Kidney (tissue), 14 donors: ENCODE data around the gene ARID3B. TPM values are rescaled to one million over a fixed set of nuclear protein-coding genes. Genes with fewer than 3 reads are reported as not detected.

Experiments used
- DNase-seq, 5 donors: peaks; one replicate each; pipeline ENCODE4 v3.0.0-alpha.2; 2013 to 2020
- FAIRE-seq: peaks from 2 replicates; lab custom pipeline; 2012; peaks lifted over from hg19 to GRCh38; lab: Jason Lieb, UNC
- H3K27ac ChIP-seq, 2 donors: one replicate each; pipeline ENCODE4 v1.7.0; 2013; ENCODE audit warnings: low read depth in 2 of 2, low read length in 2 of 2, inconsistent platforms in 1 of 2
- H3K27me3 ChIP-seq: one replicate; pipeline ENCODE4 v1.7.1; 2013; ENCODE audit warnings: low read length, inconsistent platforms; ENCODE audit not compliant: control insufficient read depth, insufficient read depth
- H3K36me3 ChIP-seq, 3 donors: one replicate each; pipeline versions ENCODE4 v1.7.0 to v1.7.1; 2013; ENCODE audit warnings: low read length in 3 of 3, control low read depth in 1 of 3, inconsistent platforms in 1 of 3; ENCODE audit not compliant: insufficient read depth in 3 of 3, control insufficient read depth in 2 of 3
- H3K4me1 ChIP-seq, 3 donors: one replicate each; pipeline versions ENCODE4 v1.7.0 to v1.7.1; 2013; ENCODE audit warnings: low read length in 3 of 3, inconsistent platforms in 1 of 3, low read depth in 1 of 3; ENCODE audit not compliant: control insufficient read depth in 2 of 3, insufficient read depth in 2 of 3
- H3K4me3 ChIP-seq, 3 donors: one replicate each; pipeline versions ENCODE4 v1.7.0 to v1.8.1; 2013; ENCODE audit warnings: low read length in 3 of 3, control low read depth in 1 of 3, inconsistent platforms in 1 of 3
- H3K9ac ChIP-seq, 3 donors: one replicate each; pipeline versions ENCODE4 v1.7.0 to v1.7.1; 2013; ENCODE audit warnings: low read length in 3 of 3, control low read depth in 1 of 3, inconsistent platforms in 1 of 3
- H3K9me3 ChIP-seq, 3 donors: one replicate each; pipeline versions ENCODE4 v1.7.0 to v1.7.1; 2013; ENCODE audit warnings: low read length in 3 of 3, control low read depth in 1 of 3, inconsistent platforms in 1 of 3; ENCODE audit not compliant: control insufficient read depth in 2 of 3, insufficient read depth in 1 of 3
- intact Hi-C: fragments of 100-400 bp; cut with DNase I; formaldehyde crosslinking; loops from one replicate; pipeline ENCODE4 v1.11.1; 2022
- polyA plus RNA-seq: library from polyadenylated mRNA; stranded (reverse); fragments of 350-450 nt; fragmentation: Illumina TruSeq; extraction: RNeasy Lipid Tissue Mini Kit (QIAGEN cat#74804); gene quantifications from one replicate; pipeline ENCODE4 v1.2.3, GENCODE V29; 2014; ENCODE audit warnings: low read depth, low replicate concordance; ENCODE audit not compliant: insufficient read depth
- total RNA-seq: library from RNA; stranded (reverse); fragmentation: NEBNext Ultra II Directional; extraction: Animal tissue kit (Norgen Biotek cat#: 25700); gene quantifications from one replicate; pipeline ENCODE4 v1.2.1, GENCODE V29; 2021
- TF ChIP-seq, protein P1 (sequence below): IDR thresholded peaks from 3 replicates; pipeline ENCODE4 v1.5.1; 2012; ENCODE audit warnings: mild to moderate bottlenecking, moderate library complexity, borderline replicate concordance; ENCODE audit not compliant: insufficient read depth; ENCODE audit errors: extremely low read depth
- donor health status: control.
- donor health status: control.
- donor health status: control.
- donor health status: control.
- donor health status: control.
- donor health status: DM: yes; HTN: yes; CAD: no.
- donor health status: Normal renal cell carcinoma (clear cell type).

Gene ARID3B
- total and polyA plus RNA-seq, 2 donors from 2014 or later: 2.3 to 6.2 TPM

DNA sequence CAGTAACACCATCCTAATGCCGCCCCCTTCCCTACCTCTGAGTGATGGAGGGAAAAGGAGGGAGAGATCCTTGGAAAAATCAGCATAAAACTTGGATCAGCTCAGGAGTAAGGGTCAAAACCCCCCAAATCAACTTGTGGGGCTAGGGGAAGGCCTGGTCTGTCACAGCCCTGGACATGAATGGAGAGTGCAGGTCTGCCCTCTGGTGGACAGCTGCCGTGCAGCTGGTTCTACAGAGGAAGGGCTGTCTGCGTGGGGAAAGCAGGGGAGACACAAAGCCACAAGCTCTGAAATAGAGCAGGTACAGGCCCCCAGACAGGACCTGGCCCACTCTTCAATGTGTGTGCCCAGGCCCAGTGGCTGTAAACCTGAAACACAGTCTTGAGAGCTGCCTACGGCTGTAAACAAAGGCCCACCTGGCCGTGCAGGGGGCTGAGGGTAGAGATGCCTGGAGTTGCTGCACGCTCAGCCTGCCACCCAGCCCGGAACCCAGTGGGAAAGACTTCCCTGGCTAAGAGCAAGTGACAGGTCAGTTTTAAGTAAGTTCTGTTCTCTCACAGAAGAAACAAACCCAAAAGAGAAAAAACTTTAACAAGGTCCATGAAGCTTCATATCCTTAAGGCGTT, 91.0 kb downstream of the ARID3B start:
- no peaks in the 10 kb centered on the region for H3K4me1 ChIP-seq
- intact Hi-C loops: loop anchor here (10.0 kb wide), 1 partner anchor 257 kb away; no protein-coding TSS in a partner anchor
- H3K27me3 ChIP-seq: no peaks in the 10 kb centered on the region
- no peak overlapping the region for H3K27ac ChIP-seq
- H3K4me3 ChIP-seq: no peak overlapping the region
- H3K9ac ChIP-seq: no peak overlapping the region
- TF ChIP-seq, protein P1, sequence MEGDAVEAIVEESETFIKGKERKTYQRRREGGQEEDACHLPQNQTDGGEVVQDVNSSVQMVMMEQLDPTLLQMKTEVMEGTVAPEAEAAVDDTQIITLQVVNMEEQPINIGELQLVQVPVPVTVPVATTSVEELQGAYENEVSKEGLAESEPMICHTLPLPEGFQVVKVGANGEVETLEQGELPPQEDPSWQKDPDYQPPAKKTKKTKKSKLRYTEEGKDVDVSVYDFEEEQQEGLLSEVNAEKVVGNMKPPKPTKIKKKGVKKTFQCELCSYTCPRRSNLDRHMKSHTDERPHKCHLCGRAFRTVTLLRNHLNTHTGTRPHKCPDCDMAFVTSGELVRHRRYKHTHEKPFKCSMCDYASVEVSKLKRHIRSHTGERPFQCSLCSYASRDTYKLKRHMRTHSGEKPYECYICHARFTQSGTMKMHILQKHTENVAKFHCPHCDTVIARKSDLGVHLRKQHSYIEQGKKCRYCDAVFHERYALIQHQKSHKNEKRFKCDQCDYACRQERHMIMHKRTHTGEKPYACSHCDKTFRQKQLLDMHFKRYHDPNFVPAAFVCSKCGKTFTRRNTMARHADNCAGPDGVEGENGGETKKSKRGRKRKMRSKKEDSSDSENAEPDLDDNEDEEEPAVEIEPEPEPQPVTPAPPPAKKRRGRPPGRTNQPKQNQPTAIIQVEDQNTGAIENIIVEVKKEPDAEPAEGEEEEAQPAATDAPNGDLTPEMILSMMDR: peak; percentile 83
- H3K9me3 ChIP-seq: no peaks in the 10 kb centered on the region
- H3K36me3 ChIP-seq: peaks cover 18 to 68% (median 64%) of the 10 kb centered on the region in 3 donors
- FAIRE-seq (no peak), DNase-seq (peak in 4 of 5 donors; percentile 56 to 72 (median 66))

DNA sequence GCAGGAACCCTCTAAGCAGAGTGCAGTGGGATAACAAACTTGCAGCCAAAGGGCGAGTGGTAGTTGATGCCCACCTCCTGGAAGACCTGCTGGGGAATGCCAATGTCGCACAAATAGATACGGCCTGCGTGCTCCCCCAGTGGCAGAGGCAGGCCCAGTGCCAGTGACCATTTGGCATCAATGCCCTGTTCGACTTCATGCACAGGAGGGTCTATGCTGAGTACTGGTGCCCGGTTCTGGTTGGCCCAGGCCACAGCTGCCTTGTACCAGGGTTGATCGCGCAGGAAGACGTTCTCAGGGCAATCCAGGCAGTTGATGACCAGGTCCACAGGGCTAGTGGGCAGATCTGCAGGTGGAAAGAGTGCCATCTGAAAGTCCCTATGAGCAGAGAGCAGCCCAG, 91.6 kb downstream of the ARID3B start:
- Histone ChIP-seq H3K4me1 (no peaks in the 10 kb centered on the region), H3K27me3 (no peaks in the 10 kb centered on the region), H3K4me3 (no peak overlapping the region), H3K27ac (no peak overlapping the region), H3K9me3 (no peaks in the 10 kb centered on the region), H3K36me3 (peaks cover 16 to 69% (median 58%) of the 10 kb centered on the region in 3 donors), H3K9ac (no peak overlapping the region)
- intact Hi-C loops: loop anchor here (10.0 kb wide), 1 partner anchor 258 kb away; no protein-coding TSS in a partner anchor
- TF ChIP-seq, protein P1: no peak
- FAIRE-seq (no peak), DNase-seq (no peak)

DNA sequence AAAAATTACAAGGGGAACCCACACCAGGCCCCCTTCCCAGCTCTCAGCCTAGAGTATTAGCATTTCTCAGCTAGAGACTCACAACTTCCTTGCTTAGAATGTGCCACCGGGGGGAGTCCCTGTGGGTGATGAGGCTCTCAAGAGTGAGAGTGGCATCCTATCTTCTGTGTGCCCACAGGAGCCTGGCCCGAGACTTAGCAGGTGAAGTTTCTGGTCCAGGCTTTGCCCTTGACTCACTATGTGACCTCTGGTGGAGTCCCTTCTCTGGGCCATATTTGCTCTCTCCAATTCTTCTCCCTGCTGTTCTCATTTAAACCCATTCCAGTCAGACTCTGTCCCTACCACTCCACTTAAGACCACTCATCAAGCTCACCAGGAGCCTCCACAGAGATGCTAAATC, 92.8 kb downstream of the ARID3B start:
- Histone ChIP-seq H3K9ac (no peak overlapping the region), H3K27ac (no peak overlapping the region), H3K4me3 (no peak overlapping the region), H3K36me3 (peaks cover 15 to 60% (median 49%) of the 10 kb centered on the region in 3 donors), H3K27me3 (no peaks in the 10 kb centered on the region), H3K9me3 (no peaks in the 10 kb centered on the region), H3K4me1 (no peaks in the 10 kb centered on the region)
- no peak for FAIRE-seq
- TF ChIP-seq, protein P1: no peak
- DNase-seq: no peak
- intact Hi-C loops: loop anchor here (10.0 kb wide), 1 partner anchor 259 kb away; no protein-coding TSS in a partner anchor
